Kidney (tissue), 14 donors: ENCODE measurements around the gene WWOX. TPM values are rescaled to one million over a fixed set of nuclear protein-coding genes. Genes with fewer than 3 reads are reported as not detected.

Source experiments
- DNase-seq, 5 donors: peaks; one replicate each; pipeline ENCODE4 v3.0.0-alpha.2; 2013 to 2020
- FAIRE-seq: peaks from 2 replicates; lab custom pipeline; 2012; peaks lifted over from hg19 to GRCh38; lab: Jason Lieb, UNC
- H3K27ac ChIP-seq, 2 donors: one replicate each; pipeline ENCODE4 v1.7.0; 2013; ENCODE audit warnings: low read depth in 2 of 2, low read length in 2 of 2, inconsistent platforms in 1 of 2
- H3K27me3 ChIP-seq: one replicate; pipeline ENCODE4 v1.7.1; 2013; ENCODE audit warnings: low read length, inconsistent platforms; ENCODE audit not compliant: control insufficient read depth, insufficient read depth
- H3K36me3 ChIP-seq, 3 donors: one replicate each; pipeline versions ENCODE4 v1.7.0 to v1.7.1; 2013; ENCODE audit warnings: low read length in 3 of 3, control low read depth in 1 of 3, inconsistent platforms in 1 of 3; ENCODE audit not compliant: insufficient read depth in 3 of 3, control insufficient read depth in 2 of 3
- H3K4me1 ChIP-seq, 3 donors: one replicate each; pipeline versions ENCODE4 v1.7.0 to v1.7.1; 2013; ENCODE audit warnings: low read length in 3 of 3, inconsistent platforms in 1 of 3, low read depth in 1 of 3; ENCODE audit not compliant: control insufficient read depth in 2 of 3, insufficient read depth in 2 of 3
- H3K4me3 ChIP-seq, 3 donors: one replicate each; pipeline versions ENCODE4 v1.7.0 to v1.8.1; 2013; ENCODE audit warnings: low read length in 3 of 3, control low read depth in 1 of 3, inconsistent platforms in 1 of 3
- H3K9ac ChIP-seq, 3 donors: one replicate each; pipeline versions ENCODE4 v1.7.0 to v1.7.1; 2013; ENCODE audit warnings: low read length in 3 of 3, control low read depth in 1 of 3, inconsistent platforms in 1 of 3
- H3K9me3 ChIP-seq, 3 donors: one replicate each; pipeline versions ENCODE4 v1.7.0 to v1.7.1; 2013; ENCODE audit warnings: low read length in 3 of 3, control low read depth in 1 of 3, inconsistent platforms in 1 of 3; ENCODE audit not compliant: control insufficient read depth in 2 of 3, insufficient read depth in 1 of 3
- CTCF ChIP-seq: IDR thresholded peaks from 3 replicates; pipeline ENCODE4 v1.5.1; 2012; ENCODE audit warnings: mild to moderate bottlenecking, moderate library complexity, borderline replicate concordance; ENCODE audit not compliant: insufficient read depth; ENCODE audit errors: extremely low read depth
- intact Hi-C: fragments of 100-400 bp; cut with DNase I; formaldehyde crosslinking; loops from one replicate; pipeline ENCODE4 v1.11.1; 2022
- polyA plus RNA-seq: library from polyadenylated mRNA; stranded (reverse); fragments of 350-450 nt; fragmentation: Illumina TruSeq; extraction: RNeasy Lipid Tissue Mini Kit (QIAGEN cat#74804); gene quantifications from one replicate; pipeline ENCODE4 v1.2.3, GENCODE V29; 2014; ENCODE audit warnings: low read depth, low replicate concordance; ENCODE audit not compliant: insufficient read depth
- total RNA-seq: library from RNA; stranded (reverse); fragmentation: NEBNext Ultra II Directional; extraction: Animal tissue kit (Norgen Biotek cat#: 25700); gene quantifications from one replicate; pipeline ENCODE4 v1.2.1, GENCODE V29; 2021
- donor health status: control.
- donor health status: control.
- donor health status: control.
- donor health status: control.
- donor health status: control.
- donor health status: DM: yes; HTN: yes; CAD: no.
- donor health status: Normal renal cell carcinoma (clear cell type).

WWOX gene
- total and polyA plus RNA-seq, 2 donors from 2014 or later: 22.5 to 30.3 TPM

GRCh38 chr16:79074951-79075350 is 975.5 kb downstream of the WWOX start:
- Histone ChIP-seq H3K9ac (no peak overlapping the region), H3K36me3 (no peaks in the 10 kb centered on the region), H3K27me3 (no peaks in the 10 kb centered on the region), H3K4me1 (no peaks in the 10 kb centered on the region), H3K9me3 (no peaks in the 10 kb centered on the region), H3K4me3 (no peak overlapping the region), H3K27ac (no peak overlapping the region)
- TF ChIP-seq CTCF: no peak
- DNase-seq: peak in 1 of 5 donors; percentile 55
- no peak for FAIRE-seq
- intact Hi-C loops: no loop called here

- FAIRE-seq: no peak
- H3K36me3 ChIP-seq: no peaks in the 10 kb centered on the region
- no peak for DNase-seq
- no peaks in the 10 kb centered on the region for H3K4me1 ChIP-seq
- H3K4me3 ChIP-seq: no peak overlapping the region
- intact Hi-C loops: no loop called here
- TF ChIP-seq CTCF: no peak
- no peak overlapping the region for H3K27ac ChIP-seq
- no peaks in the 10 kb centered on the region for H3K27me3 ChIP-seq
- no peaks in the 10 kb centered on the region for H3K9me3 ChIP-seq
- no peak overlapping the region for H3K9ac ChIP-seq
Measured at GRCh38 chr16:79076047-79076767, 976.8 kb downstream of the WWOX start.

- DNase-seq (no peak), FAIRE-seq (no peak)
- H3K27me3 ChIP-seq: no peaks in the 10 kb centered on the region
- H3K4me3 ChIP-seq: no peak overlapping the region
- H3K9me3 ChIP-seq: no peaks in the 10 kb centered on the region
- H3K9ac ChIP-seq: no peak overlapping the region
- no peak for TF ChIP-seq CTCF
- H3K27ac ChIP-seq: no peak overlapping the region
- H3K4me1 ChIP-seq: no peaks in the 10 kb centered on the region
- intact Hi-C loops: no loop called here
- H3K36me3 ChIP-seq: no peaks in the 10 kb centered on the region
Measured at GRCh38 chr16:79077346-79077745, 977.9 kb downstream of the WWOX start.
